HG03432 (cell line): ENCODE data around the gene RUNX2.
A peak's percentile ranks its signal among the peaks of the same experiment; 100 is the strongest.
"Not testable (repeated sequence)": the region's sequence is repeated elsewhere in the genome, so short reads cannot be mapped to it uniquely, and the experiment has no call there.

Experiments used
- ATAC-seq: cut with Tn5 transposase; IDR thresholded peaks from one replicate; pipeline ENCODE4 v1.9.1; 2021; ENCODE audit warnings: mild to moderate bottlenecking, moderate library complexity; ENCODE audit not compliant: unreplicated experiment

Gene RUNX2

DNA sequence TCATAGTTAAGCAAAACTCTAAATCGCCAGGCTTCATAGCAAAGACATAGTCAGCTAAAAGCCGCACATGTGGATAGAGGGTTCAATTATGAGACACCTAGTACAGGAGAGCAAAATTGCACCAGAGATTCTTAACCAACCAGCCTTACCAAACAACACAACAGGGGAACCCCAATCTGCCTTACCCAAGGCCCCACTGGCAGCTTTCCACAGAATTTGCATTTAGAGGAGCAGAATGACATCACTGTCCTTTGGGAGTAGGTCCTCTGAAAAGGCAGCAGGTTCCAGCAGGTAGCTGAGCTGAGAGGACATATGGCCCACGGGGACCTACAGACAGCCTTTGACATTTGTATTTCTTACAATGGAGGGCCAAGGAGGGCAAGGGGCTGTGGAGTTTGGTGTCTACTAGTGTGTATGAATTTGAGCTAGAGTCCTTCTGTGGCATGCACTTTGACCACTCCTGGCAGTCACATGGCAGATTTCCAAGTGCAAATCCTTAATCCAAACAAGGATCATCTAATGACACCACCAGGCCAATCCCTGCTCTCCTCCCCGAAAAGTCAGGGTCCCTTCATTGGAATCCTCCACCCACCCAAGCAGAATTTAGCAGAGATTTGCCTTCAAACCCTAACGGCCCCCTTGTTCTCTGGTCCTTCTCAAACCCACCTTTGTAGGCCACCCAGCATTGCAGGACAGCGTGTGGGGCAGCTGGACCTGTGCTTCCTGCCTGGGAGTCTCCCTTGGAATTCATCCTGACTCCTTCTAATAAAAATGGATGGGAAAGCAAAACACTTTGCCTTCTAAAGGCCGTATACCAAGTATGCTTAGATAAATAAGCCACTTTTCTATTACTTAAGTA, 220.8 kb downstream of the RUNX2 start:
- peak; percentile 97 for ATAC-seq

GRCh38 chr6:45552536-45552935, 224.4 kb downstream of the RUNX2 start:
- no peak for ATAC-seq

DNA sequence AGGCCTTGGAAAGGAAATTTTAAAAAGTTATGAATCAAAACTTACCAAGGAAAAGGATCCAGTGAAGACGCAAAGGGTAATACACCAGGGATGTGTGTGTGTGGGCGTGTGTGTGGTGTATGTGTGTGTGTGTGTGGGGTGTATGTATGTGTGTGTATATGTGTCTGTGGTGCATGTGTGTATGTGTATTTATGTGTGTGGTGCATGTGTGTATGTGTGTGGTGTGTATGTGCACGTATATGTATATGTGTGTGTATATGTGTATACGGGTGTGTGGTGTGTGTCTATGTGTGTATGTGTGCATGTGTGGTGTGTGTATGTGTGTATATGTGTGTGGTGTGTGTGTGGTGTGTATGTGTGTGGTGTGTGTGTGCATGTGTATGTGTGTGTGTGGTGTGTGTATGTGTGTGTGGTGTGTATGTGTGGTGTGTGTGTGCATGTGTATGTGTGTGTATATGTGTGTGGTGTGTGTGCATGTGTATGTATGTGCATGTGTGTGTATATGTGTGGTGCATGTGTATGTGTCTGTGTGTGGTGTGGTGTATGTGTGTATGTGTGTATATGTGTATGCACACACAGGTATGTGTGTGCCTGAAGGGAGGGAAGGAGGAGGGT, 225.7 kb downstream of the RUNX2 start:
- ATAC-seq = no peak

- no peak for ATAC-seq
Observed at GRCh38 chr6:45554591-45554990, 226.5 kb downstream of the RUNX2 start.

- no peak for ATAC-seq
Observed at GRCh38 chr6:45555981-45556771, 228.0 kb downstream of the RUNX2 start.

GRCh38 chr6:45556828-45557227, 228.7 kb downstream of the RUNX2 start:
- no peak for ATAC-seq

- no peak for ATAC-seq
Observed at GRCh38 chr6:45557454-45557853, 229.3 kb downstream of the RUNX2 start.

DNA sequence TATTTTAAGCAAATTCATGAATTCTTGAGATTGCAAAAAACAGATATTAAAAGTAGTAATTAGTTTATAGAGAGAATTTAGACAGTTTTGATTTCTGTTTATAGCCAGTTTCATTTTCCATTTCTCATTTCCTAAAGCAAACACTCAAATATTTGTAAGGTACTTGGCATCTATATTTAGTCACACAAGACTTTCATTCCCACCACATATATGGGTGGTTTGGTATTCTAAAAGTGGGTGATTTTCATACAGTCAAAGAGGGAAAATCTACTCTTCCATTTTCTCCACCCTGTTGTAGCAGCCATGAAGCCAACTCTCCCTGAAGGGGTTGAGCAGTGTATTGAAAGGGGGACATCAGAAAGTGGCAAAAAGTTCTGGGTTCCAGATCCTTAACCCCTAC, 230.7 kb downstream of the RUNX2 start:
- peak; percentile 78 for ATAC-seq

- not testable (repeated sequence) for ATAC-seq
Observed at GRCh38 chr6:45560321-45560820, 232.2 kb downstream of the RUNX2 start.

GRCh38 chr6:45562171-45562570, 234.0 kb downstream of the RUNX2 start:
- ATAC-seq = no peak

DNA sequence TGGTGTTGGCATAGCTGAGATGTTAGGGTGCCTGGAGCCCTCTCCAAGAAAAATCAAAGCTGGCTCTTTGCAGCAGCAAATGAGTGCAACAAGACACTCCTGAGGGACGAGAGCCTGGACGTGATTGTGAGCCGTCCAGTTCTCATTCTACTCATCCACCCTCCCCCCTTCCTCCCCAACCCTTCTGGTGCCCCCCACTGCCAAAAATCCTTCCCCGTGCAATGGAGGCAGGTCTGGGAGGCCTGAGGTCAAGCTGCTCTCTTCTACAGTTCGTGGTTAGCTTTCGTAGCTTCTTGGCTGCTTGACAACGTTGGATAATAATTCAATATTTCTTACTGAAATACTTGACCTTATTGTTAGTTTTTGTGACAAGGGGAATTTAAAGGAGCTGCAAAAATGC, 234.9 kb downstream of the RUNX2 start:
- no peak for ATAC-seq

- no peak for ATAC-seq
Observed at GRCh38 chr6:45563844-45564243, 235.7 kb downstream of the RUNX2 start.

- ATAC-seq = no peak
Observed at GRCh38 chr6:45566882-45567281, 238.8 kb downstream of the RUNX2 start.

GRCh38 chr6:45567879-45568278, 239.7 kb downstream of the RUNX2 start:
- no peak for ATAC-seq

DNA sequence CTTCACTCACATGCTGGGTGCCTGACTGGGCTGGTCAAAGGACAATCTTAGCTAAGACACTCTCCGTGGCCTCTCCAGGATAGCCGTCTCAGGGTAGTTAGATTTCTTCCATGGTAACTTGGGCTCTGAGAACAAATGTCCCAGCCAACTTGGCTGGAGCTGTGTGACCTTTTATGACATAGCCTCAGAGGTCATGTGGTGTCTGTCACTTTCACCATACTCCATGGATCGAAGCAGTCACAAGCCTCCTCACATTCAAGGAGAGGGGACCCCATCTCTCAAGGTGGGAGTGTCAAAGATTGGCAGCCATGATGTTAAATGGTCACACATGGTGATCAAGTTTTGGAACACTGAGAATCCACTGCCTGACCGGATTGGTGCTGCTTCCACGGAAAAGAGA, 240.5 kb downstream of the RUNX2 start:
- ATAC-seq = no peak

- no peak for ATAC-seq
Observed at GRCh38 chr6:45569210-45569945, 241.2 kb downstream of the RUNX2 start.

DNA sequence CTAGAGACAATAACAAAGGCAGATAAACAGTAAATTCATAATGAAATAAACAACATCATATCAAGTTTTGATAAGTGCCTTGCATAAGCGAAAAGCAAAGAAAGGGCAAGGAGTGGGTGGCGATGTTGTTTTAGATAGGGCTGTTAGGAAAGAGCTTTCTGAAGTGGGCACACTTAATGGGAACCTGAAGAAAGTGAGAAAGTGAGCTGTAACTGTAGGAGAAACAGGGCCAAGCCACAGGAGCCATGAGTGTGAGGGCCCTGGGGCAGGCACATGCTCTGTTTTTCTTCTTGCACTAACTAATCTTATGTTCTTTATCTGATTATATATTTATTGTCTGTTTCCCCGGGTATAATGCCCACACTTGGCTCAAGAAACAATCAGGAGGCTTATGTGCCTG, 243.0 kb downstream of the RUNX2 start:
- ATAC-seq = no peak

- no peak for ATAC-seq
Observed at GRCh38 chr6:45572833-45573232, 244.7 kb downstream of the RUNX2 start.

DNA sequence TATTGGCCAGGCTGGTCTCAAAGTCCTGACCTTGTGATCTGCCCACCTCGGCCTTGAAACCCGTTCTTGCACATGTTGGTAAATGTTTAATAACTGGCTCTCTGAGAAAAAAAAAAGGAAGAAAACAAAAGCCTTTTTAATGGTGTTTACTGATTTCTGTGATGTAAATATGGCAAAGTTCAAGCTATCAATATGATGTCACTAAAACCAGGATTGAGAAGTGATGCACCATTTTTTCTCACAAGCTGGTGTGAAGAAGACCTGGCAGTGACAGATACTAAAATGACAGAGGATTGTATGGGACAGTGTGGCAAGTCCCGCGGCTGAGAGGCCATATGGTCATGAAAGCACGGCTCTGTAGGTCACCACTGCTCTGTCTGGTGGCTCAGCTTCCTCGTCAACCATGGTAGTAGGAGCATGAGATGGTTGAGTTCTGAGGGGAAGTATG, 245.9 kb downstream of the RUNX2 start:
- no peak for ATAC-seq

DNA sequence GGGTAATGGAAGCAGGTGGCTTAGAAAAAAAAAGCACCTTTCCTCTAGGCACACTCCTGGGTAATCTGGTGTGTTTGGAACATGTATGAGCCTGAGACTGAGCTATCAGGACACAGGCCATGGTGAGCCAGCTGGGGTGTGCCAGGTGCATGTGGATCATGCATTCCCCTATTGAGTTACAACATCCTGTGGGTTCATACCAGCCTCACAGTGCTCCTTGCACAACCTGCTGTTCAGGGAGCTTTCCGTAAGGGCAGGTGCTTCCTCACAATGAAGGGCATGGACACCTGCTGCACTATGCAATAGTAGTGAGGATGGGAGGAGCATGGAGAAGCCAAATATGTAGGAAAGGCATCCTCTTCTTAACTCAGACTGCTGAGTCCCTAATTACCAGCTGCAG, 246.8 kb downstream of the RUNX2 start:
- ATAC-seq = no peak
